Middle frontal gyrus (tissue), 1 donor: ENCODE measurements around the gene MBTPS1.
"Not testable (repeated sequence)": the region's sequence is repeated elsewhere in the genome, so short reads cannot be mapped to it uniquely, and the experiment has no call there.

Experiments used
- DNase-seq: peaks from one replicate; pipeline ENCODE4 v3.0.0-alpha.2; 2015; ENCODE audit warnings: low spot score; ENCODE audit errors: extremely low spot score

Gene MBTPS1

GRCh38 chr16:84137287-84137686 lies 20.5 kb upstream of the MBTPS1 start:
- DNase-seq: no peak

GRCh38 chr16:84136331-84137125 lies 19.8 kb upstream of the MBTPS1 start:
- DNase-seq: no peak

GRCh38 chr16:84132527-84133285 lies 16.0 kb upstream of the MBTPS1 start:
- DNase-seq: no peak

GRCh38 chr16:84131117-84131516 lies 14.4 kb upstream of the MBTPS1 start:
- no peak for DNase-seq

GRCh38 chr16:84124257-84125073 lies 7.7 kb upstream of the MBTPS1 start:
- no peak for DNase-seq

- DNase-seq: no peak
Observed at GRCh38 chr16:84121007-84121406, 4.3 kb upstream of the MBTPS1 start.

- no peak for DNase-seq
Observed at GRCh38 chr16:84120023-84120422, 3.3 kb upstream of the MBTPS1 start.

GRCh38 chr16:84119368-84119767 lies 2.6 kb upstream of the MBTPS1 start:
- no peak for DNase-seq

- DNase-seq: not testable (repeated sequence)
Observed at GRCh38 chr16:84118315-84118714, 1.6 kb upstream of the MBTPS1 start.

- DNase-seq: peak; percentile 11
Observed at GRCh38 chr16:84117494-84117843, 727 bp upstream of the MBTPS1 start.

- DNase-seq: no peak
Observed at GRCh38 chr16:84115919-84116719, 623 bp downstream of the MBTPS1 start.

- DNase-seq: not testable (repeated sequence)
Observed at GRCh38 chr16:84111949-84112348, 4.8 kb downstream of the MBTPS1 start.

GRCh38 chr16:84111525-84111924 lies 5.2 kb downstream of the MBTPS1 start:
- DNase-seq: no peak

GRCh38 chr16:84110527-84110926 lies 6.2 kb downstream of the MBTPS1 start:
- DNase-seq: no peak

- no peak for DNase-seq
Observed at GRCh38 chr16:84109598-84110335, 7.0 kb downstream of the MBTPS1 start.

GRCh38 chr16:84107921-84108320 lies 8.8 kb downstream of the MBTPS1 start:
- no peak for DNase-seq

GRCh38 chr16:84105948-84106740 lies 10.6 kb downstream of the MBTPS1 start:
- no peak for DNase-seq

- no peak for DNase-seq
Observed at GRCh38 chr16:84105301-84105815, 11.4 kb downstream of the MBTPS1 start.

- no peak for DNase-seq
Observed at GRCh38 chr16:84104231-84104630, 12.5 kb downstream of the MBTPS1 start.
